IMR-90 (cell line): ENCODE results near the gene PSRC1. TPM values are rescaled to one million over a fixed set of nuclear protein-coding genes. Genes with fewer than 3 reads are reported as not detected.

ENCODE experiments used
- ATAC-seq: fragments of 200-7000 bp; cut with Tn5 transposase; 2 replicates; pipeline ENCODE4 v1.9.1; 2020; ENCODE audit warnings: low read depth, mild to moderate bottlenecking, moderate library complexity
- BruUV-seq: library from RNA; stranded (reverse); fragments of 400-500 nt; replicated peaks from 2 replicates; lab custom pipeline; 2021; lab: Mats Ljungman, UMichigan
- CTCF ChIA-PET: fragments of 300-600 bp; formaldehyde crosslinking; extraction: SDS; loops from one replicate; lab custom pipeline; 2021; ENCODE audit warnings: antibody characterized with exemption; lab: Yijun Ruan, JAX
- POLR2A ChIA-PET: fragments of 300-600 bp; sonication (Branson Sonifier 250); formaldehyde crosslinking; loops from one replicate; lab custom pipeline; 2022; ENCODE audit warnings: antibody characterized with exemption; ENCODE audit not compliant: unreplicated experiment; lab: Charles Lee
- DNase-seq: peaks from one replicate; pipeline ENCODE4 v3.0.0; 2013
- H2AFZ ChIP-seq: replicated peaks from 2 replicates; pipeline ENCODE3; 2013; ENCODE audit warnings: low read length, mild to moderate bottlenecking; ENCODE audit not compliant: poor library complexity
- H2AK5ac ChIP-seq: 2 replicates; pipeline ENCODE4 v1.6.1; 2013; ENCODE audit warnings: low read depth, low read length, inconsistent platforms
- H2AK9ac ChIP-seq: replicated peaks from 2 replicates; pipeline ENCODE3; 2013; ENCODE audit warnings: mild to moderate bottlenecking, low read depth, low read length, moderate library complexity; ENCODE audit not compliant: poor library complexity
- H2BK120ac ChIP-seq: 2 replicates; pipeline ENCODE4 v1.6.1; 2013; ENCODE audit warnings: low read depth, low read length, inconsistent platforms
- H2BK15ac ChIP-seq: 3 replicates; pipeline ENCODE4 v1.6.1; 2013; ENCODE audit warnings: low read depth, low read length, inconsistent platforms
- H2BK20ac ChIP-seq: 2 replicates; pipeline ENCODE4 v1.6.1; 2013; ENCODE audit warnings: low read depth, mild to moderate bottlenecking, inconsistent platforms, low read length, moderate library complexity
- H2BK5ac ChIP-seq: 2 replicates; pipeline ENCODE4 v1.6.1; 2013; ENCODE audit warnings: mild to moderate bottlenecking, low read depth, low read length, inconsistent platforms; ENCODE audit not compliant: poor library complexity, severe bottlenecking
- H3K14ac ChIP-seq: replicated peaks from 2 replicates; pipeline ENCODE4 v1.6.1; 2013; ENCODE audit warnings: low read depth, low read length, inconsistent platforms
- H3K18ac ChIP-seq: 2 replicates; pipeline ENCODE4 v1.6.1; 2013; ENCODE audit warnings: low read depth, low read length, control low read depth
- H3K23ac ChIP-seq: 2 replicates; pipeline ENCODE4 v1.6.1; 2013; ENCODE audit warnings: low read depth, low read length, inconsistent platforms
- H3K27ac ChIP-seq: 2 replicates; pipeline ENCODE4 v1.5.1; 2013; ENCODE audit warnings: mild to moderate bottlenecking, control low read depth, low read length; ENCODE audit not compliant: insufficient read depth
- H3K27me3 ChIP-seq: 2 replicates; pipeline ENCODE4 v1.6.1; 2013; ENCODE audit warnings: low read length; ENCODE audit not compliant: control insufficient read depth, insufficient read depth
- H3K36me3 ChIP-seq: 2 replicates; pipeline ENCODE4 v1.6.1; 2013; ENCODE audit warnings: low read length, mixed read lengths; ENCODE audit not compliant: control insufficient read depth, insufficient read depth
- H3K4ac ChIP-seq: 2 replicates; pipeline ENCODE4 v1.6.1; 2013; ENCODE audit warnings: low read depth, low read length, inconsistent platforms
- H3K4me1 ChIP-seq: 2 replicates; pipeline ENCODE4 v1.6.1; 2013; ENCODE audit warnings: low read length, mixed read lengths; ENCODE audit not compliant: control insufficient read depth, insufficient read depth
- H3K4me2 ChIP-seq: 2 replicates; pipeline ENCODE4 v1.6.1; 2013; ENCODE audit warnings: low read depth, mild to moderate bottlenecking, control low read depth, low read length, moderate library complexity
- H3K4me3 ChIP-seq: 2 replicates; pipeline ENCODE4 v1.5.1; 2013; ENCODE audit warnings: low read depth, mild to moderate bottlenecking, control low read depth, low read length, moderate library complexity; ENCODE audit not compliant: insufficient read depth
- H3K56ac ChIP-seq: 2 replicates; pipeline ENCODE4 v1.6.1; 2013; ENCODE audit warnings: low read length, inconsistent platforms; ENCODE audit not compliant: insufficient read depth; ENCODE audit errors: extremely low read depth
- H3K79me1 ChIP-seq, 2 experiments: 2 replicates each; pipeline ENCODE4 v1.6.1; 2013; ENCODE audit warnings: low read length in 2 of 2, inconsistent platforms in 1 of 2, low read depth in 1 of 2
- H3K9ac ChIP-seq: 2 replicates; pipeline ENCODE4 v1.6.1; 2013; ENCODE audit warnings: low read depth, low read length, control low read depth
- H3K9me1 ChIP-seq: 2 replicates; pipeline ENCODE4 v1.6.1; 2013; ENCODE audit warnings: low read length, inconsistent platforms; ENCODE audit not compliant: insufficient read depth
- H3K9me3 ChIP-seq: 2 replicates; pipeline ENCODE4 v1.6.1; 2013; ENCODE audit warnings: low read length; ENCODE audit not compliant: control insufficient read depth, insufficient read depth
- H4K20me1 ChIP-seq: 2 replicates; pipeline ENCODE4 v1.6.1; 2013; ENCODE audit warnings: low read length, inconsistent platforms; ENCODE audit not compliant: insufficient read depth
- H4K5ac ChIP-seq: 2 replicates; pipeline ENCODE4 v1.6.1; 2013; ENCODE audit warnings: mild to moderate bottlenecking, low read depth, low read length, control low read depth
- H4K8ac ChIP-seq, 2 experiments: 2 replicates each; pipeline ENCODE4 v1.6.1; 2013; ENCODE audit warnings: low read depth in 2 of 2, low read length in 2 of 2, control low read depth in 1 of 2, inconsistent platforms in 1 of 2
- H4K91ac ChIP-seq: 2 replicates; pipeline ENCODE4 v1.6.1; 2013; ENCODE audit warnings: low read depth, low read length, inconsistent platforms; ENCODE audit not compliant: insufficient read depth
- BHLHE40 ChIP-seq: fragments of 150-350 bp; IDR thresholded peaks from 2 replicates; pipeline ENCODE4 v1.6.1; 2016; ENCODE audit warnings: mild to moderate bottlenecking, low read depth, low read length
- CEBPB ChIP-seq: IDR thresholded peaks from 2 replicates; pipeline ENCODE4 v1.6.1; 2012; ENCODE audit warnings: low read depth, low read length, improper control_type of control experiment
- CHD1 ChIP-seq: IDR thresholded peaks from 2 replicates; pipeline ENCODE4 v1.6.1; 2012; ENCODE audit warnings: low read depth, low read length, improper control_type of control experiment
- FOS ChIP-seq: fragments of 150-350 bp; IDR thresholded peaks from 2 replicates; pipeline ENCODE4 v1.6.1; 2016; ENCODE audit warnings: low read depth, low read length
- MAFK ChIP-seq: IDR thresholded peaks from 2 replicates; pipeline ENCODE4 v1.6.1; 2012; ENCODE audit warnings: low read depth, low read length, improper control_type of control experiment
- MAZ ChIP-seq: IDR thresholded peaks from 2 replicates; pipeline ENCODE4 v1.6.1; 2012; ENCODE audit warnings: low read depth, mild to moderate bottlenecking, low read length, improper control_type of control experiment, moderate library complexity, borderline replicate concordance
- MXI1 ChIP-seq: IDR thresholded peaks from 2 replicates; pipeline ENCODE4 v1.6.1; 2012; ENCODE audit warnings: low read depth, mild to moderate bottlenecking, low read length, moderate library complexity, borderline replicate concordance
- NFE2L2 ChIP-seq: fragments of 150-350 bp; IDR thresholded peaks from 2 replicates; pipeline ENCODE4 v1.6.1; 2016; ENCODE audit warnings: low read depth, mild to moderate bottlenecking, low read length
- POLR2A ChIP-seq: IDR thresholded peaks from 2 replicates; pipeline ENCODE4 v1.6.1; 2012; ENCODE audit warnings: mild to moderate bottlenecking, low read depth, low read length
- RAD21 ChIP-seq: IDR thresholded peaks from 2 replicates; pipeline ENCODE4 v1.6.1; 2012; ENCODE audit warnings: low read length, improper control_type of control experiment
- RCOR1 ChIP-seq: IDR thresholded peaks from 2 replicates; pipeline ENCODE4 v1.6.1; 2012; ENCODE audit warnings: mild to moderate bottlenecking, low read length, improper control_type of control experiment; ENCODE audit not compliant: insufficient replicate concordance
- RFX5 ChIP-seq: IDR thresholded peaks from 2 replicates; pipeline ENCODE4 v1.8.0; 2012; ENCODE audit warnings: low read depth, mild to moderate bottlenecking, low read length, moderate library complexity
- SMC3 ChIP-seq: fragments of 150-350 bp; IDR thresholded peaks from 2 replicates; pipeline ENCODE4 v1.6.1; 2016; ENCODE audit warnings: low read depth, mild to moderate bottlenecking, antibody characterized with exemption, low read length, moderate library complexity
- WGBS, 2 experiments: methylation state at CpG; one replicate each; pipeline versions ENCODE4 v1.1.5 to v1.1.7; 2013; ENCODE audit warnings: missing lambda C conversion rate in 2 of 2; ENCODE audit not compliant: insufficient read length in 1 of 2; ENCODE audit errors: extremely low coverage in 2 of 2; 5-methylcytosine and 5-hydroxymethylcytosine counted together
- dilution Hi-C: fragments of 300-500 bp; cut with HindIII; formaldehyde crosslinking; loops from one replicate; pipeline ENCODE4 v1.14.3; 2018; ENCODE audit warnings: low sequenced_read_pairs; ENCODE audit not compliant: unreplicated experiment
- in situ Hi-C: fragments of 300-500 bp; cut with MboI; formaldehyde crosslinking; loops from 3 replicates; pipeline ENCODE4 v1.14.3; 2019; ENCODE audit warnings: low sequenced_read_pairs, inconsistent platforms, mixed read lengths
- intact Hi-C: fragments of 100-400 bp; cut with micrococcal nuclease; formaldehyde crosslinking; loops from 2 replicates; pipeline ENCODE4 v1.10.0; 2022
- polyA plus RNA-seq, 3 experiments: library from polyadenylated mRNA; depleted of rRNA; stranded (reverse); fragments of >200 nt; gene quantifications; 2 replicates each; pipeline ENCODE4 v1.2.3, GENCODE V29; 2012; ENCODE audit warnings: low replicate concordance in 1 of 3
- total RNA-seq: library from RNA; depleted of rRNA; stranded (reverse); fragments of >200 nt; gene quantifications from 2 replicates; pipeline ENCODE4 v1.2.3, GENCODE V29; 2012
- TF ChIP-seq, protein P1 (sequence below): fragments of 150-350 bp; IDR thresholded peaks from 2 replicates; pipeline ENCODE4 v1.6.1; 2017; ENCODE audit warnings: mild to moderate bottlenecking, antibody characterized with exemption, low read length, low read depth
- TF ChIP-seq, protein P2 (sequence below): conservative IDR thresholded peaks from 2 replicates; pipeline ENCODE4 v1.5.1; 2012; ENCODE audit warnings: mild to moderate bottlenecking, low read depth, low read length, improper control_type of control experiment

The PSRC1 gene
- total and polyA plus RNA-seq, 2 of the 4 experiments (the other 2 are of a cell fraction), result 34.6 to 40.3 TPM

DNA sequence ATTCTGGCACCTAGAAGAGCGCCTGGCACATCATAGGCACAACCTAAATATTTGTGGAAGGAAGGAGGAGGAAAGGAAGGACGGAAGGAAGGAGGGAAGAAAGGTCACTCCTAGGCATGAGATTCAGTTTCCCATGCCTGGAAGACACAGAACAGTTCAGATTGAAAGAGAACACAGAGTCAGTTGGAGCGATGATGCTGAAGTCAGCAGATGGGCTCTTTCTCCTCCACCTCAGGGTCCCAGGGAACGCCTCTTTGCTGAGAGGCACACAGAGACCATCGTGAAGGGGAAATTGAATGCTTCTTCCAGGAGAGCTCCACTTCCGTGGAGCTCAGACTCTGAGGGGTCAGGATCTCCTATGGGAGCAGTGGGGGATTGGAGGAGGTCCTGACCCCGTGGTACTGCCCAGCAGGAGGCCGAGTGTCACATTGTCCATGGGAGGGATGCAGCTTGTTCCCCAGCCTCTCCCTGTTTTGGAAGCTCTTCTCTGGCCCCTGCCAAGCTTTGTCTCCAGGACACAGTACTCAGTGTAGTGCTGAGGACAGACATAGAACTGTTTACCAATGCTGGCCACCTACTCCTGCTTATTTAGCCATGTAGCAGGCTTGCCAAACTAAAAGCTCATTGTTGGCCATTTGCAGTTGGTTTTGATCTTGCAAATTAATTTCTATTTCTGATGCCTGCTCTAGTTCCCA, 21.4 kb upstream of the PSRC1 start (continued):
- TF ChIP-seq RFX5, result no peak

DNA sequence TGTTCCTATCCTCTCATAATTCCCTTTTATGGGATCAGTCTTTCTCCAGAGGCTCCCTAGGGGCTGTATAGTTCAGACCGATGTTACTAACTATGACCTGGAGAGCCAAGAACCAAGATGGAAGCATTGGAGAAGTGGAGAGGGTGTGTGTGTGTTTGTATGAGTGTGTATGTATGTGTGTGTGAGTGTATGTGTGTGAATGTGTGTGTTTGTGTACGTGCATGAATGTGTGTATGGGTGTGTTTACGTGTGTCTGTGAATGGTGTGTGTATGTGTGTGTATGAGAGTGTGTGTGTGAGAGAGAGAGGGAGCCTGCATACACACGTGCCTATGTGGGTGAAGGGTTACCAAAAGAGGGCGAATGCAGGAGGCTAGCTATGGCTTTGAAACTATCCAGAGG, 18.9 kb upstream of the PSRC1 start:
- H3K4ac ChIP-seq, result no peak overlapping the region
- peaks cover 38% of the 10 kb centered on the region for H3K9me1 ChIP-seq
- BruUV-seq, result no TSS peak
- no peak overlapping the region for H3K9ac ChIP-seq
- no peak overlapping the region for H3K23ac ChIP-seq
- H2BK20ac ChIP-seq, result no peak overlapping the region
- peaks cover 0 to 11% of the 10 kb centered on the region in 2 experiments; a peak in 1 of 4 replicates for H3K79me1 ChIP-seq
- H4K20me1 ChIP-seq, result peaks cover 4% of the 10 kb centered on the region; the same call in 1 of the 2 replicates
- H3K27ac ChIP-seq, result no peak overlapping the region
- H3K4me1 ChIP-seq, result peaks cover 26% of the 10 kb centered on the region
- ChIA-PET POLR2A (no interaction called here), CTCF (no interaction called here)
- no peak overlapping the region for H2AFZ ChIP-seq
- DNase-seq (no peak), ATAC-seq (no peak)
- H2BK120ac ChIP-seq, result no peak overlapping the region
- no peaks in the 10 kb centered on the region for H3K27me3 ChIP-seq
- TF ChIP-seq MAFK (no peak), RAD21 (no peak), RCOR1 (no peak), RFX5 (no peak), NFE2L2 (no peak), SMC3 (no peak), BHLHE40 (no peak), MAZ (no peak), POLR2A (no peak), CEBPB (no peak), MXI1 (no peak), CHD1 (no peak), FOS (no peak)
- TF ChIP-seq, protein P1, sequence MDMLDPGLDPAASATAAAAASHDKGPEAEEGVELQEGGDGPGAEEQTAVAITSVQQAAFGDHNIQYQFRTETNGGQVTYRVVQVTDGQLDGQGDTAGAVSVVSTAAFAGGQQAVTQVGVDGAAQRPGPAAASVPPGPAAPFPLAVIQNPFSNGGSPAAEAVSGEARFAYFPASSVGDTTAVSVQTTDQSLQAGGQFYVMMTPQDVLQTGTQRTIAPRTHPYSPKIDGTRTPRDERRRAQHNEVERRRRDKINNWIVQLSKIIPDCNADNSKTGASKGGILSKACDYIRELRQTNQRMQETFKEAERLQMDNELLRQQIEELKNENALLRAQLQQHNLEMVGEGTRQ, result no peak
- TF ChIP-seq, protein P2, sequence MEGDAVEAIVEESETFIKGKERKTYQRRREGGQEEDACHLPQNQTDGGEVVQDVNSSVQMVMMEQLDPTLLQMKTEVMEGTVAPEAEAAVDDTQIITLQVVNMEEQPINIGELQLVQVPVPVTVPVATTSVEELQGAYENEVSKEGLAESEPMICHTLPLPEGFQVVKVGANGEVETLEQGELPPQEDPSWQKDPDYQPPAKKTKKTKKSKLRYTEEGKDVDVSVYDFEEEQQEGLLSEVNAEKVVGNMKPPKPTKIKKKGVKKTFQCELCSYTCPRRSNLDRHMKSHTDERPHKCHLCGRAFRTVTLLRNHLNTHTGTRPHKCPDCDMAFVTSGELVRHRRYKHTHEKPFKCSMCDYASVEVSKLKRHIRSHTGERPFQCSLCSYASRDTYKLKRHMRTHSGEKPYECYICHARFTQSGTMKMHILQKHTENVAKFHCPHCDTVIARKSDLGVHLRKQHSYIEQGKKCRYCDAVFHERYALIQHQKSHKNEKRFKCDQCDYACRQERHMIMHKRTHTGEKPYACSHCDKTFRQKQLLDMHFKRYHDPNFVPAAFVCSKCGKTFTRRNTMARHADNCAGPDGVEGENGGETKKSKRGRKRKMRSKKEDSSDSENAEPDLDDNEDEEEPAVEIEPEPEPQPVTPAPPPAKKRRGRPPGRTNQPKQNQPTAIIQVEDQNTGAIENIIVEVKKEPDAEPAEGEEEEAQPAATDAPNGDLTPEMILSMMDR, result no peak
- H2BK15ac ChIP-seq, result 0 out of 3 replicates have a peak overlapping the region, but pooled peaks have one; percentile 2
- peak overlapping the region; percentile 52 for H2BK5ac ChIP-seq
- H3K18ac ChIP-seq, result no peak overlapping the region
- no peaks in the 10 kb centered on the region for H3K36me3 ChIP-seq
- H4K91ac ChIP-seq, result no peak overlapping the region
- H3K4me2 ChIP-seq, result no peak overlapping the region
- in situ Hi-C loops, result no loop called here
- H4K8ac ChIP-seq, result no peak overlapping the region
- H3K14ac ChIP-seq, result peak overlapping the region; percentile 3; the same call in 1 of the 2 replicates
- H2AK9ac ChIP-seq, result no peak overlapping the region
- WGBS, 2 experiments, result 90% methylated on average over 3 of the region's 5 CpGs; no CpG with 5 or more reads in 1 of the 2 experiments
- peak overlapping the region; percentile 46 for H2AK5ac ChIP-seq
- no peak overlapping the region for H3K4me3 ChIP-seq
- intact Hi-C loops, result no loop called here
- H4K5ac ChIP-seq, result no peak overlapping the region
- no peaks in the 10 kb centered on the region for H3K9me3 ChIP-seq
- H3K56ac ChIP-seq, result no peak overlapping the region
- dilution Hi-C loops, result no loop called here
